K562 (cell line): ENCODE data around the gene DSTYK.

ENCODE experiments used
- CHD1 ChIP-seq: fragments of 200-600 bp; sonication (generic); IDR thresholded peaks from one replicate; pipeline ENCODE4 v1.6.1; 2012; ENCODE audit warnings: mild to moderate bottlenecking, moderate library complexity, low read length, inconsistent platforms
- FOSL1 ChIP-seq: fragments of 200-800 bp; sonication (Bioruptor generic); conservative IDR thresholded peaks from 2 replicates; pipeline ENCODE4 v1.6.1; 2016; ENCODE audit warnings: missing genetic modification characterization, missing compliant biosample characterization
- MECOM ChIP-seq: fragments of 250-450 bp; sonication (Bioruptor Pico); IDR thresholded peaks from 2 replicates; pipeline ENCODE4 v1.8.0; 2022; ENCODE audit warnings: inconsistent platforms
- SREBF2 ChIP-seq: sonication (generic); formaldehyde crosslinking; IDR thresholded peaks from 2 replicates; pipeline ENCODE4 v1.4.0; 2020; ENCODE audit warnings: mild to moderate bottlenecking, missing genetic modification reagents

GRCh38 chr1:205188098-205188497 lies 23.4 kb downstream of the DSTYK start:
- TF ChIP-seq SREBF2: no peak
- TF ChIP-seq MECOM: no peak
- TF ChIP-seq FOSL1 (tag): no peak
- TF ChIP-seq CHD1: no peak
